ENCODE data around the gene MYO9A.
A peak's percentile ranks its signal among the peaks of the same experiment; 100 is the strongest.

MYO9A gene

GRCh38 chr15:72162569-72162968 lies 44.6 kb upstream of the MYO9A start:
- Histone ChIP-seq H3K27ac (ENCODE audit: poor library complexity, severe bottlenecking) (no peak overlapping the region), H3K4me1 (ENCODE audit: insufficient read depth, poor library complexity, severe bottlenecking) (peaks cover 3% of the 10 kb centered on the region), H3K4me3 (ENCODE audit: severe bottlenecking) (no peak overlapping the region), H3K36me3 (ENCODE audit: low read depth) (no peaks in the 10 kb centered on the region), H3K27me3 (ENCODE audit: insufficient read depth, poor library complexity, severe bottlenecking) (no peaks in the 10 kb centered on the region), H3K9me3 (ENCODE audit: severe bottlenecking) (no peaks in the 10 kb centered on the region)
- TF ChIP-seq CTCF (IDR thresholded peaks at IDR 0.05; ENCODE audit: poor library complexity, severe bottlenecking), result no peak
- DNase-seq (ENCODE audit: low spot score), result peak; percentile 74
- no peak for ATAC-seq (ENCODE audit: low read depth)

- Histone ChIP-seq H3K9me3 (ENCODE audit: severe bottlenecking) (no peaks in the 10 kb centered on the region), H3K4me1 (ENCODE audit: insufficient read depth, poor library complexity, severe bottlenecking) (peaks cover 6% of the 10 kb centered on the region), H3K36me3 (ENCODE audit: low read depth) (no peaks in the 10 kb centered on the region), H3K27ac (ENCODE audit: poor library complexity, severe bottlenecking) (no peak overlapping the region), H3K4me3 (ENCODE audit: severe bottlenecking) (no peak overlapping the region), H3K27me3 (ENCODE audit: insufficient read depth, poor library complexity, severe bottlenecking) (no peaks in the 10 kb centered on the region)
- DNase-seq (ENCODE audit: low spot score) (no peak), ATAC-seq (ENCODE audit: low read depth) (no peak)
- TF ChIP-seq CTCF (IDR thresholded peaks at IDR 0.05; ENCODE audit: poor library complexity, severe bottlenecking), result no peak
These were observed 43.6 kb upstream of the MYO9A start for GRCh38 chr15:72161361-72162132.

- H3K9me3 ChIP-seq (ENCODE audit: severe bottlenecking), result no peaks in the 10 kb centered on the region
- no peak for TF ChIP-seq CTCF (IDR thresholded peaks at IDR 0.05; ENCODE audit: poor library complexity, severe bottlenecking)
- DNase-seq (ENCODE audit: low spot score) (no peak), ATAC-seq (ENCODE audit: low read depth) (no peak)
- no peaks in the 10 kb centered on the region for H3K36me3 ChIP-seq (ENCODE audit: low read depth)
- no peak overlapping the region for H3K4me3 ChIP-seq (ENCODE audit: severe bottlenecking)
- H3K27me3 ChIP-seq (ENCODE audit: insufficient read depth, poor library complexity, severe bottlenecking), result no peaks in the 10 kb centered on the region
- H3K27ac ChIP-seq (ENCODE audit: poor library complexity, severe bottlenecking), result no peak overlapping the region
- H3K4me1 ChIP-seq (ENCODE audit: insufficient read depth, poor library complexity, severe bottlenecking), result peaks cover 7% of the 10 kb centered on the region
These were observed 42.8 kb upstream of the MYO9A start for GRCh38 chr15:72160696-72161245.

- H3K27ac ChIP-seq (ENCODE audit: poor library complexity, severe bottlenecking), result peak overlapping the region; percentile 84
- no peak for DNase-seq (ENCODE audit: low spot score)
- no peaks in the 10 kb centered on the region for H3K36me3 ChIP-seq (ENCODE audit: low read depth)
- no peaks in the 10 kb centered on the region for H3K9me3 ChIP-seq (ENCODE audit: severe bottlenecking)
- no peaks in the 10 kb centered on the region for H3K27me3 ChIP-seq (ENCODE audit: insufficient read depth, poor library complexity, severe bottlenecking)
- peaks cover 21% of the 10 kb centered on the region for H3K4me1 ChIP-seq (ENCODE audit: insufficient read depth, poor library complexity, severe bottlenecking)
- ATAC-seq (ENCODE audit: low read depth), result no peak
- TF ChIP-seq CTCF (IDR thresholded peaks at IDR 0.05; ENCODE audit: poor library complexity, severe bottlenecking), result no peak
- no peak overlapping the region for H3K4me3 ChIP-seq (ENCODE audit: severe bottlenecking)
These were observed 39.0 kb upstream of the MYO9A start for GRCh38 chr15:72156928-72157327.
